ENCODE measurements around the gene PRSS36.
"Not testable (repeated sequence)": the region's sequence is repeated elsewhere in the genome, so short reads cannot be mapped to it uniquely, and the experiment has no call there.

The PRSS36 gene

GRCh38 chr16:31120129-31120528 is 29.7 kb downstream of the PRSS36 start:
- no peak for DNase-seq (ENCODE audit: low read depth)

GRCh38 chr16:31118223-31119155 is 31.4 kb downstream of the PRSS36 start:
- no peak for DNase-seq (ENCODE audit: low read depth)

GRCh38 chr16:31117384-31118222 is 32.3 kb downstream of the PRSS36 start, which contains the start of gene KAT8:
Gene KAT8 (plus strand): TSS chr16:31117664. CDS start chr16:31117682, 18 bp downstream.
- peak; percentile 90 for DNase-seq (ENCODE audit: low read depth)

- no peak for DNase-seq (ENCODE audit: low read depth)
These were observed 35.4 kb downstream of the PRSS36 start for GRCh38 chr16:31114468-31114867.

DNA sequence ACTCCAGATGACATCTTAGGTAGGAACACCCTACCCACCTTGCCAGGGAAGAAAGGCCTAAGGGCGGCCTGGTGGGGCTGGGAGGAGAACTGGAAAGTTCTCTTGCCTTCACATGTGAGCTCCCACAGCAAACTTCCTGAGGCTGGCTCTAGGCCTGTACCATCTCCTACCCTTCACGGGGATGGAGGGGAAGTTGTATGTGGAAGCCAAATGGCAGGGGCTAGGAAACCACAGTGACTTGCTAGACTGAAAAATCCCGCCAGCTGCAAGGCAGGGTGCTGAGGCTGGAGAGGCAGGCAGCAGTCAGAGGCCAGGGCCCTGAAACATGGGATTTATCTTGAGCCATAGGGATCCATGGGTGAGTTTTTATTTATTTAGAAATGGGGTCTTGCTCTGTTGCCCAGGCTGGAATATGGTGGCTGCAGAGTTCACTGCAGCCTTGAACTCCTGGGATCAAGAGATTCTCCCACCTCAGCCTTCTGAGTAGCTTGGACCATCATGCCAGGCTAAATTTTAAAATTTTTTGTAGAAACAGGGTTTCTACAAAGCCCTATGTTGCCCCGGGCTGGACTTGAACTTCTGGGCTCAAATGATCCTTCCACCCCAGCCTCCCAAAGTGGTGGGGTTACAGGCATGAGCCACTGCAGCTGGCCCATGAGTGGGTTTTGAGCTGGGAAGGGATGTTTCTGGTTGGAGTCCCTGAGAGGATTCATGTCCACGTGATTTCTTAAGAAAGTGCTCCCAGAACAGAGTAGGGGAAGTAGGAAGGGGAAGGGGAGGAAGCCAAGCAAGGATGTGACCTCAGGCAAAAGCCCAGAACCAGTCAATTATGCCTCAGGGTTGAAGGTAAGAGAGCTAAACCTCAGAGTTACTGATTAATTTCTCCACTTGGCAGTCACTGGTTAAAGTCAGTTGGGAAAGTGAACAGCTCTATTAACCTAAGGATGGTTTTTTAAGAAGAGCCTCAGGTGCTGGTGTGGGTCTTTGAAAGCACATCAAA is 36.4 kb downstream of the PRSS36 start:
- DNase-seq (ENCODE audit: low read depth): no peak

DNA sequence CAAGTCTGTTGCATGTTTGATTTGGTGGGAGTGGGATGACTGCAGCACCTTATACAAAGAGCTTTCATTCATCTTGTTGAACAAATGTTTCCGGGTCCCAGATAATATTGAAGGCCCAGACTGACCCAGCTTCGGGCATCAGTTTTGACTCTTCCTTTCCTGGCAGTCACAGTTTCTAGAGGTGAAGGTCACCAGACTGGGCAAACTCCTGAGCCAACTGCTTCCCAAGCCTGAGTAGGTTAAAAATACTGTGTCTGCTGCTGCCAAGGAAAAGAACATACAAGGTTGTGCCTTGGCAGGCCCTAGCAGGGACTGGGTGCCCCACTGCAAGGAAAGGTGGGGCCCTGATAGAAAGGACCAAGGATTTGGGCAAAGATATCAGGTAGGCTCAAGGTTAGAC is 37.2 kb downstream of the PRSS36 start:
- DNase-seq (ENCODE audit: low read depth): no peak

GRCh38 chr16:31111881-31112466 is 37.9 kb downstream of the PRSS36 start:
- no peak for DNase-seq (ENCODE audit: low read depth)

GRCh38 chr16:31110106-31111034 is 39.5 kb downstream of the PRSS36 start:
- DNase-seq (ENCODE audit: low read depth): no peak

- DNase-seq (ENCODE audit: low read depth): no peak
These were observed 40.2 kb downstream of the PRSS36 start for GRCh38 chr16:31109622-31110021.

GRCh38 chr16:31108794-31109558 is 40.9 kb downstream of the PRSS36 start:
- DNase-seq (ENCODE audit: low read depth): no peak

DNA sequence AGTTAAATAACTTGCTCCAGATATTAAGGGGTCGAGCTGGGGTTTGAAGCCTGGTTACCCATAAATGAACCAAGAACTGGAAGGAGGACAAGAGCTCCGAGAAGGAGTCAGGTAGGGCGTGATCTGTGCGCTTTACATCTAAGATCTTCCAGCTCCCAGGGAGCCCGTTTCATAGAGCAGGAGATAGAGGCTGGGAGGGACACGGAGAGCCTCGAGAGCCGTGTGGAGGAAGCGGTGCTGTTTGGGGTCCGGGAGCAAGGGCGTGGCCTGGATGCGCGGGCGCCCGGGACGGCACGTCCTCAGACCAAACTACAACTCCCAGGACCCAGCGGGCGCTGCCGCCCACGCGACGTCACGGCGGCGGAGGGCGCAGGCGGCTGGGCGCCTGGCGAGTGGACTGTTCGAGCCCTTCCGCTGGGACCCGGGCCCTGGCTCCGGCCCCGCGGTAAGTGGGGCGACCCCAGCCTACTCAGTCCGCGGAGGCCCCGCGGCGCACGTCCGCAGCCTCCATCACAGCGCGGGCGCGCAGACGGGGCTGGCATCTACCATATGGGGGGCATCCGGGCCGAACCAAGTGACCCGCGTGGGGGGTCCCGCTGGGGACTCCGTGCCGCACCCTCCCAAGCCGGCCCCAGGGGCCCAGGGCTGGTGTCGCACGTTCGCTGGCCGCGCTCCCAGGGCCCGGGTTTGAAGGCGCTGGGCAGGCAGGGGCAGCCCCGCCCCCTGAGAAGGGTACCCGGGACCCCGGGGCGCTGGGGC is 41.7 kb downstream of the PRSS36 start, which contains the start of gene BCKDK:
Gene BCKDK, plus strand, starts transcription at position 352 of the 759 bp plus-strand sequence. CDS start 838 bp downstream, outside the sequence.
- peak; percentile 51 for DNase-seq (ENCODE audit: low read depth)

DNA sequence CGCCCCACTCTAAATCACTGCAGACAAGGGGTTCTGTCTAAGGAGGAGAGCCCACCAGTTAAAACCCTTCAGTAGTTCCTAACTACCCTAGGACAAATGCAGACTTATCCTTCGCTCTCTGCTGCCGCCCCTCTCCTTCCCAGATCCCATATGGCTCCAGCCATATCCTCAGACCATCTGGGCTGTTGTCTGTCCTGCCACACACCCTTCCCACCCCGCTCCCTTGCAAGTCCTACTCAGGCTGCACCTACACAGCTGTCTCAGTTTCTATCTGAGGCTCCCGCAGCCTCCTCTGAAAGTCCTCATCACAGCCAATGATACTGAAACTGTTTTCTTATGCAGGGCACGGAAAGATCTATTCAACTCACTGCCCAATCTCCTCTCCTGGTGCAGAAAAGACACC is 42.4 kb downstream of the PRSS36 start:
- no peak for DNase-seq (ENCODE audit: low read depth)

DNA sequence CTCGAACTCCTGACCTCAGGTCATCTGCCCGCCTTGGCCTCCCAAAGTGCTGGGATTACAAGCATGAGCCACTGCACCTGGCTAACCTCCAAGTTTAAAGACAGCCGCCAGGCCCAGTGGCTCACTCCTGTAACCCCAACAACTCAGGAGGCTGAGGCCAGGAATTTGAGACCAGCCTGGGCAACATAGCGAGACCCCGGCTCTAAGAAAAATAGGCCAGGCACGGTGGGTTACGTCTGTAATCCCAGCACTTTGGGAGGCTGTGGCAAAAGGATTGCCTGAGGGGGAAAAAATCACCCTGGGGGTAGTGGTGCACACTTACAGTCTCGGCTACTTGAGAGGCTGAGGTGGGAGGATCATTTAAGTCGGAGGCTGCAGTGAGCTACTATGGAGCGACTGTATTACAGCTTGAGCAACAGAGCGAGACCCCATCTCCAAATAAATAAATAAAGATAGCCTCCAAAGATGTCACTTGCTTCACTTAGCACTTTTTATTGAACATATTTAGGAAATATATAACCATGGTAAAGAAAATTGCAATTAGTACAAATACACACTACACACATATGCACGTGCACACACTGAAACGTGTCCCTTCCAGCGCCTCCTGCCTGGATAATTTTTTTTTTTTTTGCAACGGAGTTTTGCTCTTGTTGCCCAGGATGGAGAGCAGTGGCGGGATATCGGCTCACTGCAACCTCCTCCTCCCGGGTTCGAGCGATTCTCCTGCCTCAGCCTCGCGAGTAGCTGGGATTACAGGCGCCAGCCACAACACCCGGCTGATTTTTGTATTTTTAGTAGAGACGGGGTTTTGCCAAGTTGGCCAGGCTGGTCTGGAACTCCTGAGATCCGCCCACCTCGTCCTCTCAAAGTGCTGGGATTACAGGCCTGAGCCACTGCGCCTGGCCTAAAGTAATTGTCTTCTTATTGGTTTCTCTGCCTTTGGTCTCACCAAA is 43.1 kb downstream of the PRSS36 start:
- no peak for DNase-seq (ENCODE audit: low read depth)

- DNase-seq (ENCODE audit: low read depth): no peak
These were observed 44.1 kb downstream of the PRSS36 start for GRCh38 chr16:31105677-31106213.

DNA sequence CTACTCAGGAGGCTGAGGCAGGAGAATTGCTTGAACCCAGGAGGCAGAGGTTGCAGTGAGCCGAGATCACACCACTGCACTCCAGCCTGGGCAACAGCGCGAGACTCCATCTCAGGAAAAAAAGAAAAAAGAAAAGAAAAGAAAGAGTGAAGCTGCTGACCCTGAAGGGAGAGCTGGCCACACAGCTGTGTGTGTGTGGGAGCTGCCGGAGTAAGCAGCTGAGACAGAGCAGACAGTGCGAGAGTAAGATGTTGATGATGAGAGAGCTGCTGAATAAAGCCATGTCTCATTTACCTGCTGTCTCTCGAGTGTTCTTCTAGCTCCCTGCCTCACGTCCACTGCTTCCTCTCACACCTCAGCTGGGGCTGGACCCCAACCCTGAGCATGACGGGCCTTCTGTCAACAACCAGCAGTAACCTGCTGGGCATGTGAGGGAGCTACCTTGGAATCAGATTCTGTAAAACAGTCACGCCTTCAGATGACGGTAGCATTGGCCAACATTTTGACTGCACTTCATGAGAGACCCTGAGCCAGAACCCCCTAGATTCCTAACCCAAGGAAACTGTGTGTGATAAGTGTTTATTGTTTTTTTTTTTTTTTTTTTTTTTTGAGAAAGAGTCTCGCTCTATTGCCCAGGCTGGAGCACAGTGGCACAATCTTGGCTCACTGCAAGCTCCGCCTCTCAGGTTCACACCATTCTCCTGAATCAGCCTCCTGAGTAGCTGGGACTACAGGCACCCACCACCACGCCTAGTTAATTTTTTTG is 48.8 kb downstream of the PRSS36 start:
- DNase-seq (ENCODE audit: low read depth): not testable (repeated sequence)
